Superior temporal gyrus (tissue), 1 donor: ENCODE results near the gene PIEZO2.
"Not testable (repeated sequence)": the region's sequence is repeated elsewhere in the genome, so short reads cannot be mapped to it uniquely, and the experiment has no call there.

Source experiments
- DNase-seq: peaks from one replicate; pipeline ENCODE4 v3.0.0-alpha.2; 2016; ENCODE audit errors: extremely low spot score

Gene PIEZO2

GRCh38 chr18:10846657-10847407, 302.5 kb downstream of the PIEZO2 start:
- DNase-seq: no peak

GRCh38 chr18:10846035-10846434, 303.3 kb downstream of the PIEZO2 start:
- DNase-seq: not testable (repeated sequence)

- DNase-seq: no peak
Observed at GRCh38 chr18:10843565-10843964, 305.8 kb downstream of the PIEZO2 start.

- DNase-seq: no peak
Observed at GRCh38 chr18:10842861-10843260, 306.5 kb downstream of the PIEZO2 start.

GRCh38 chr18:10842371-10842770, 307.0 kb downstream of the PIEZO2 start:
- no peak for DNase-seq

- DNase-seq: no peak
Observed at GRCh38 chr18:10841203-10841602, 308.2 kb downstream of the PIEZO2 start.

GRCh38 chr18:10840743-10841142, 308.6 kb downstream of the PIEZO2 start:
- DNase-seq: no peak

GRCh38 chr18:10839421-10839820, 309.9 kb downstream of the PIEZO2 start:
- no peak for DNase-seq

GRCh38 chr18:10838553-10838952, 310.8 kb downstream of the PIEZO2 start:
- no peak for DNase-seq

- no peak for DNase-seq
Observed at GRCh38 chr18:10834128-10834815, 315.1 kb downstream of the PIEZO2 start.

- no peak for DNase-seq
Observed at GRCh38 chr18:10833656-10834055, 315.7 kb downstream of the PIEZO2 start.

- no peak for DNase-seq
Observed at GRCh38 chr18:10826400-10826799, 323.0 kb downstream of the PIEZO2 start.

- no peak for DNase-seq
Observed at GRCh38 chr18:10822456-10822855, 326.9 kb downstream of the PIEZO2 start.

GRCh38 chr18:10820681-10821080, 328.7 kb downstream of the PIEZO2 start:
- DNase-seq: no peak

- DNase-seq: no peak
Observed at GRCh38 chr18:10814336-10814735, 335.0 kb downstream of the PIEZO2 start.

GRCh38 chr18:10805587-10806118, 343.7 kb downstream of the PIEZO2 start:
- no peak for DNase-seq

- DNase-seq: no peak
Observed at GRCh38 chr18:10804126-10804525, 345.2 kb downstream of the PIEZO2 start.

- no peak for DNase-seq
Observed at GRCh38 chr18:10798727-10799550, 350.4 kb downstream of the PIEZO2 start.

GRCh38 chr18:10797896-10798295, 351.5 kb downstream of the PIEZO2 start:
- no peak for DNase-seq

GRCh38 chr18:10794771-10795170, 354.6 kb downstream of the PIEZO2 start:
- no peak for DNase-seq

- DNase-seq: no peak
Observed at GRCh38 chr18:10793730-10794370, 355.5 kb downstream of the PIEZO2 start.

GRCh38 chr18:10792181-10792580, 357.2 kb downstream of the PIEZO2 start:
- no peak for DNase-seq
